ENCODE data around the gene CHTOP. TPM values are rescaled to one million over a fixed set of nuclear protein-coding genes. Genes with fewer than 3 reads are reported as not detected.

CHTOP gene
- total and polyA plus RNA-seq, 2 experiments from 2014 or later, result 73.4 to 97.8 TPM

DNA sequence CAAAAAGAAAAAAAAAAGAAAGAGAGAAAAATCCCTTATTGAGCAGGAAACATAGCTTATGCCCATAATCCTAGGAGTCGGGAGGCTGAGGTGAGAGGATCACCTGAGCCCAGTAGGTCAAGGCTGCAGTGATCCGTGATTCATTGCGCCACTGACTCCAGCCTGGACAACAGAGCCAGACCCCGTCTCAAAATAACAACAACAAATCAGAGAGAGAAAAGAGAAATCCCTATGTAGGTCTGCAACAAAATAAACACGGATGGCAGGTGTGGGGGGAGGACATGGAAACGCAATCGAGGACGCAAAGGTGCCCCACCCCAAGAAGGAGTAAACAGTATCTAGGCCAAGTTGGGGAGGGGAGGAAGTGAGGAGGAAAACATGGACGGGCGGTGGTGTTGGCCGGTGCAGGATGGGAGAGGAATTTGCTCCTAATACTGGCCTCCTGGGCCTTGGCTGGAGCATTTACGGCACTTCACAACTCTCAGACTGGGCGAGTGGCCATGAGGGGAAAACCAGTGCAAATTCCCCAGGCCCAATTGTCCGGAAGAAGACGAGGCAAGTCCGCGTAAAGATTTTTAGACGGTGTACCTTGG lies 609 bp upstream of the CHTOP start:
- Mint-ChIP-seq H3K4me1 (peaks cover 27% of the 10 kb centered on the region), H3K9me3 (no peaks in the 10 kb centered on the region), H3K4me3 (peak overlapping the region; percentile 96), H3K27ac (peak overlapping the region; percentile 100), H3K27me3 (ENCODE audit: insufficient read depth, low read depth, poor library complexity) (peaks cover 10% of the 10 kb centered on the region), H3K36me3 (ENCODE audit: low read depth) (peaks cover 47% of the 10 kb centered on the region)
- peak overlapping the region; percentile 87 for H3K27ac ChIP-seq (ENCODE audit: low read depth)
- H3K9me2 ChIP-seq (ENCODE audit: insufficient read depth), result no peaks in the 10 kb centered on the region
- H3K4me1 ChIP-seq (ENCODE audit: insufficient read depth), result peaks cover 12% of the 10 kb centered on the region; the same call in 1 of the 2 replicates
- peak; percentile 38 for ATAC-seq
- H3K27me3 ChIP-seq (ENCODE audit: insufficient read depth), result no peaks in the 10 kb centered on the region
- peak overlapping the region; percentile 68 for H3K4me2 ChIP-seq
- peaks cover 25% of the 10 kb centered on the region for H3K36me3 ChIP-seq (ENCODE audit: insufficient read depth)
- peak overlapping the region; percentile 9; the same call in 1 of the 2 replicates for H2AFZ ChIP-seq
- H3F3A ChIP-seq (replicated peaks; ENCODE audit: low read depth), result peaks cover 22% of the 10 kb centered on the region
- DNase-seq (ENCODE audit: low spot score), result no peak
- peaks cover 40% of the 10 kb centered on the region for H3K79me2 ChIP-seq (replicated peaks; ENCODE audit: insufficient read depth)
- H3K4me3 ChIP-seq, result peak overlapping the region; percentile 89
- peaks cover 10% of the 10 kb centered on the region; the same call in 1 of the 2 replicates for H4K20me1 ChIP-seq (replicated peaks; ENCODE audit: insufficient read depth)
- TF ChIP-seq CREB1 (CRISPR knock-in tag; IDR thresholded peaks at IDR 0.05; ENCODE audit: low read depth), result no peak
- no peak for TF ChIP-seq EZH2 (IDR thresholded peaks at IDR 0.05; ENCODE audit: low read depth, unreplicated experiment)
- TF ChIP-seq, protein P1, sequence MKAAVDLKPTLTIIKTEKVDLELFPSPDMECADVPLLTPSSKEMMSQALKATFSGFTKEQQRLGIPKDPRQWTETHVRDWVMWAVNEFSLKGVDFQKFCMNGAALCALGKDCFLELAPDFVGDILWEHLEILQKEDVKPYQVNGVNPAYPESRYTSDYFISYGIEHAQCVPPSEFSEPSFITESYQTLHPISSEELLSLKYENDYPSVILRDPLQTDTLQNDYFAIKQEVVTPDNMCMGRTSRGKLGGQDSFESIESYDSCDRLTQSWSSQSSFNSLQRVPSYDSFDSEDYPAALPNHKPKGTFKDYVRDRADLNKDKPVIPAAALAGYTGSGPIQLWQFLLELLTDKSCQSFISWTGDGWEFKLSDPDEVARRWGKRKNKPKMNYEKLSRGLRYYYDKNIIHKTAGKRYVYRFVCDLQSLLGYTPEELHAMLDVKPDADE (IDR thresholded peaks at IDR 0.05), result no peak
- TF ChIP-seq, protein P2, sequence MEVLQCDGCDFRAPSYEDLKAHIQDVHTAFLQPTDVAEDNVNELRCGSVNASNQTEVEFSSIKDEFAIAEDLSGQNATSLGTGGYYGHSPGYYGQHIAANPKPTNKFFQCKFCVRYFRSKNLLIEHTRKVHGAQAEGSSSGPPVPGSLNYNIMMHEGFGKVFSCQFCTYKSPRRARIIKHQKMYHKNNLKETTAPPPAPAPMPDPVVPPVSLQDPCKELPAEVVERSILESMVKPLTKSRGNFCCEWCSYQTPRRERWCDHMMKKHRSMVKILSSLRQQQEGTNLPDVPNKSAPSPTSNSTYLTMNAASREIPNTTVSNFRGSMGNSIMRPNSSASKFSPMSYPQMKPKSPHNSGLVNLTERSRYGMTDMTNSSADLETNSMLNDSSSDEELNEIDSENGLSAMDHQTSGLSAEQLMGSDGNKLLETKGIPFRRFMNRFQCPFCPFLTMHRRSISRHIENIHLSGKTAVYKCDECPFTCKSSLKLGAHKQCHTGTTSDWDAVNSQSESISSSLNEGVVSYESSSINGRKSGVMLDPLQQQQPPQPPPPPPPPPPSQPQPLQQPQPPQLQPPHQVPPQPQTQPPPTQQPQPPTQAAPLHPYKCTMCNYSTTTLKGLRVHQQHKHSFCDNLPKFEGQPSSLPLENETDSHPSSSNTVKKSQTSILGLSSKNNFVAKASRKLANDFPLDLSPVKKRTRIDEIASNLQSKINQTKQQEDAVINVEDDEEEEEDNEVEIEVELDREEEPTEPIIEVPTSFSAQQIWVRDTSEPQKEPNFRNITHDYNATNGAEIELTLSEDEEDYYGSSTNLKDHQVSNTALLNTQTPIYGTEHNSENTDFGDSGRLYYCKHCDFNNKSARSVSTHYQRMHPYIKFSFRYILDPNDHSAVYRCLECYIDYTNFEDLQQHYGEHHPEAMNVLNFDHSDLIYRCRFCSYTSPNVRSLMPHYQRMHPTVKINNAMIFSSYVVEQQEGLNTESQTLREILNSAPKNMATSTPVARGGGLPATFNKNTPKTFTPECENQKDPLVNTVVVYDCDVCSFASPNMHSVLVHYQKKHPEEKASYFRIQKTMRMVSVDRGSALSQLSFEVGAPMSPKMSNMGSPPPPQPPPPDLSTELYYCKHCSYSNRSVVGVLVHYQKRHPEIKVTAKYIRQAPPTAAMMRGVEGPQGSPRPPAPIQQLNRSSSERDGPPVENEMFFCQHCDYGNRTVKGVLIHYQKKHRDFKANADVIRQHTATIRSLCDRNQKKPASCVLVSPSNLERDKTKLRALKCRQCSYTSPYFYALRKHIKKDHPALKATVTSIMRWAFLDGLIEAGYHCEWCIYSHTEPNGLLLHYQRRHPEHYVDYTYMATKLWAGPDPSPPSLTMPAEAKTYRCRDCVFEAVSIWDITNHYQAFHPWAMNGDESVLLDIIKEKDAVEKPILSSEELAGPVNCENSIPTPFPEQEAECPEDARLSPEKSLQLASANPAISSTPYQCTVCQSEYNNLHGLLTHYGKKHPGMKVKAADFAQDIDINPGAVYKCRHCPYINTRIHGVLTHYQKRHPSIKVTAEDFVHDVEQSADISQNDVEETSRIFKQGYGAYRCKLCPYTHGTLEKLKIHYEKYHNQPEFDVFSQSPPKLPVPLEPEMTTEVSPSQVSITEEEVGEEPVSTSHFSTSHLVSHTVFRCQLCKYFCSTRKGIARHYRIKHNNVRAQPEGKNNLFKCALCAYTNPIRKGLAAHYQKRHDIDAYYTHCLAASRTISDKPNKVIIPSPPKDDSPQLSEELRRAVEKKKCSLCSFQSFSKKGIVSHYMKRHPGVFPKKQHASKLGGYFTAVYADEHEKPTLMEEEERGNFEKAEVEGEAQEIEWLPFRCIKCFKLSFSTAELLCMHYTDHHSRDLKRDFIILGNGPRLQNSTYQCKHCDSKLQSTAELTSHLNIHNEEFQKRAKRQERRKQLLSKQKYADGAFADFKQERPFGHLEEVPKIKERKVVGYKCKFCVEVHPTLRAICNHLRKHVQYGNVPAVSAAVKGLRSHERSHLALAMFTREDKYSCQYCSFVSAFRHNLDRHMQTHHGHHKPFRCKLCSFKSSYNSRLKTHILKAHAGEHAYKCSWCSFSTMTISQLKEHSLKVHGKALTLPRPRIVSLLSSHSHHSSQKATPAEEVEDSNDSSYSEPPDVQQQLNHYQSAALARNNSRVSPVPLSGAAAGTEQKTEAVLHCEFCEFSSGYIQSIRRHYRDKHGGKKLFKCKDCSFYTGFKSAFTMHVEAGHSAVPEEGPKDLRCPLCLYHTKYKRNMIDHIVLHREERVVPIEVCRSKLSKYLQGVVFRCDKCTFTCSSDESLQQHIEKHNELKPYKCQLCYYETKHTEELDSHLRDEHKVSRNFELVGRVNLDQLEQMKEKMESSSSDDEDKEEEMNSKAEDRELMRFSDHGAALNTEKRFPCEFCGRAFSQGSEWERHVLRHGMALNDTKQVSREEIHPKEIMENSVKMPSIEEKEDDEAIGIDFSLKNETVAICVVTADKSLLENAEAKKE (CRISPR knock-in tag; IDR thresholded peaks at IDR 0.05), result no peak
- no peak for TF ChIP-seq EZH2phosphoT487 (IDR thresholded peaks at IDR 0.05; ENCODE audit: unreplicated experiment)
